Coronary artery (tissue), 2 donors: Measurements from ENCODE around the gene RERE.
A peak's percentile ranks its signal among the peaks of the same experiment; 100 is the strongest.
"Not testable (repeated sequence)": the region's sequence is repeated elsewhere in the genome, so short reads cannot be mapped to it uniquely, and the experiment has no call there.

Experiments used
- DNase-seq: peaks from one replicate; pipeline ENCODE4 v3.0.0-alpha.2; 2017; ENCODE audit warnings: low spot score
- H3K27ac ChIP-seq, 2 donors: fragments of 200-600 bp; sonication (generic); one replicate each; pipeline ENCODE4 v1.5.1; 2016 to 2019
- H3K4me3 ChIP-seq: fragments of 200-600 bp; sonication (generic); 2 replicates; pipeline ENCODE4 v1.5.1; 2016; ENCODE audit warnings: mild to moderate bottlenecking, moderate library complexity
- TF ChIP-seq, protein P1 (sequence below): fragments of 200-600 bp; sonication (generic); IDR thresholded peaks from one replicate; pipeline ENCODE4 v1.5.1; 2019; ENCODE audit warnings: antibody characterized with exemption

RERE gene

DNA sequence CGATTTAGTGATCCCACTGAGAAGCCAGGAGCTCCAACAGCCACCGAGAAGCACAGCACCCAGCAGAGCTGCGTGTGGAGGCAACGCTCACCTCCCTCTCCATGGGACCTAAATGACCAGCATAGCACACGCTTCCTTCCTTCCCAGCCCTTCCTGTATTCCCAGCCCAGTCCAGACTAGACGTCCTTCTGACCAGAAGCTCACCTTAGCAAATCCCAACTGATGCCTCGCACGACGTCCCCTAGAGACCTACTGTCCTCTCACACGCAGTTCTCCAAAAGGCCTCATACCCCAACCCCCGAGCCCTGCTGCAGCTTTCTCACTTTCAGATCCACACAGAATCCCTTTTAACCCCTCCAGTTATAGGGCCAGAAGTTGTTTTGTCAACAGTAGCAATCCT lies 367.1 kb downstream of the RERE start:
- no peak overlapping the region for H3K27ac ChIP-seq
- TF ChIP-seq, protein P1, sequence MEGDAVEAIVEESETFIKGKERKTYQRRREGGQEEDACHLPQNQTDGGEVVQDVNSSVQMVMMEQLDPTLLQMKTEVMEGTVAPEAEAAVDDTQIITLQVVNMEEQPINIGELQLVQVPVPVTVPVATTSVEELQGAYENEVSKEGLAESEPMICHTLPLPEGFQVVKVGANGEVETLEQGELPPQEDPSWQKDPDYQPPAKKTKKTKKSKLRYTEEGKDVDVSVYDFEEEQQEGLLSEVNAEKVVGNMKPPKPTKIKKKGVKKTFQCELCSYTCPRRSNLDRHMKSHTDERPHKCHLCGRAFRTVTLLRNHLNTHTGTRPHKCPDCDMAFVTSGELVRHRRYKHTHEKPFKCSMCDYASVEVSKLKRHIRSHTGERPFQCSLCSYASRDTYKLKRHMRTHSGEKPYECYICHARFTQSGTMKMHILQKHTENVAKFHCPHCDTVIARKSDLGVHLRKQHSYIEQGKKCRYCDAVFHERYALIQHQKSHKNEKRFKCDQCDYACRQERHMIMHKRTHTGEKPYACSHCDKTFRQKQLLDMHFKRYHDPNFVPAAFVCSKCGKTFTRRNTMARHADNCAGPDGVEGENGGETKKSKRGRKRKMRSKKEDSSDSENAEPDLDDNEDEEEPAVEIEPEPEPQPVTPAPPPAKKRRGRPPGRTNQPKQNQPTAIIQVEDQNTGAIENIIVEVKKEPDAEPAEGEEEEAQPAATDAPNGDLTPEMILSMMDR: no peak
- no peak for DNase-seq
- no peak overlapping the region for H3K4me3 ChIP-seq

DNA sequence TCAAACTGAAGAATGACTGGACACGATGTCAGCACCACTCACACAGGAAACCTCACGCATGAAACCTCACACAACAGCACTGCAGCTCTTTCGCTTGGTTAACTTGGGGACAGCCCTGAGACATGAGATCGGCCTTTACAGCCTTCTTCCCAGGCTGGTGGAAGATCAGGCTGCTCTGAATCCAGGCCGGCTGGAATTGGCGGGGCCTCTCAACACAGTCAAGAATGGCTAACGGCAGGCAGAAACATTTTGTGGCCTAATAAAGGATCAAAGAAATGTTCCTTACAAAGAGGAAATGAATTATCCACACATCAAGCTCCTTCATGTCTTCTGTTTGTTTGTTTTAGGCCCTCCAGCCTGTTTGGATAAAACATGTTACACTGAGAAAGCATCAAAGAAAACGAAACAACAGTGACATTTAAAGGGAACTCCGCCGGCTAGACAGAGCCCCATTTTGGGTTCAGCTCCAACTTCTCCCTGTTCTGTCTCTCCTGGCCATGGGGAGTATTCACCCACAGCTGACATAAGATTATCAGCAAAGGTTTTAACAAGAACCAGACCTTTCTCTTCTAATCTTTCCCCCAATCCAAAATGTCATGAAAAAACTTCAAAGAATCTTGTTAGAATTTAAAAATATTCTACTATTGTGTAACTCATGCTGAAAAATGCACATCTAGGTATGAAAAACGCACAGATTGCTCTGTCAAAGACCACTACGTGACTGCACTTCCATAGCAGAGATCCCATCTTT lies 368.4 kb downstream of the RERE start:
- DNase-seq: no peak
- peak overlapping the region in 1 of 2 donors; percentile 61 for H3K27ac ChIP-seq
- TF ChIP-seq, protein P1: no peak
- peak overlapping the region; percentile 57 for H3K4me3 ChIP-seq

DNA sequence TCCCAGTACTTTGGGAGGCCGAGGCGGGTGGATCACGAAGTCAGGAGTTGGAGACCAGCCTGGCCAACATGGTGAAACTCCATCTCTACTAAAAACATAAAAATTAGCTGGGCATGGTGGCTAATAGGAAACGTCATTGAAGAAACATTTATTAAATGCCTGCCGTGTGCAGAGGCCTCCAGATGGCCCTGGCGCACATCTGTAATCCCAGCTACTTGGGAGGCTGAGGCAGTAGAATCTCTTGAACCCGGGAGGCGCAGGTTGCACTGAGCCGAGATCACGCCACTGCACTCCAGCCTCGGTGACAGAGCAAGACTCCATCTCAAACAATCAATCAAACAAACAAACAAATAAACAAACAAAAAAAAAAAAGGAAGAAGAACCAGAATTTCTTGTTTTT lies 368.9 kb downstream of the RERE start:
- not testable (repeated sequence) for H3K27ac ChIP-seq, H3K4me3 ChIP-seq, DNase-seq

DNA sequence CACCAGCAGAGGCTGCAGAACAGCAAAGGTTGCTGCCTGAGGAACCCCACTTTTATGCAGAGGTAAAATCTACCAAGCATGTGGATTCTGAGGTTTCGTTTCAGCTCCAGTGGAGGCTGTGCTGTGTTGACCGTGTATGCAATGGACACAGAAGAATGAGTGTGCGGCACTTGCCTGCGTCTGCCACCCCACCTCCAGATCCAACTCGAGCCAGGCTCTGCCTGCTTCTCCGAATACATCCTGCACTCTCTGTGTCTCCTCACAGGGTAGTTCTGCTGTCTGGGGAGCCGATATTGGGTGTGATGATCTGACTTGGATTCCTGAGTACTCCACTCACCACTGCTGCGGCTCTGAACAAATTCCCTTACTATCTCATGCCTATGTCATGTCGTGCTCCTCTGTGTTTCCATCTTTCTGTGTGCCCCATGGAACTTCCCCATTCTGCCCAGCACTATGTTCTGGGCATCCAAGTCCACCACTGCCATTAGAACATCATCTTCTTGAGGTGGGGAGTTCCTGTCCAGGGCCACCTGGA lies 369.8 kb downstream of the RERE start:
- H3K4me3 ChIP-seq: no peak overlapping the region
- no peak overlapping the region for H3K27ac ChIP-seq
- TF ChIP-seq, protein P1: no peak
- DNase-seq: no peak

DNA sequence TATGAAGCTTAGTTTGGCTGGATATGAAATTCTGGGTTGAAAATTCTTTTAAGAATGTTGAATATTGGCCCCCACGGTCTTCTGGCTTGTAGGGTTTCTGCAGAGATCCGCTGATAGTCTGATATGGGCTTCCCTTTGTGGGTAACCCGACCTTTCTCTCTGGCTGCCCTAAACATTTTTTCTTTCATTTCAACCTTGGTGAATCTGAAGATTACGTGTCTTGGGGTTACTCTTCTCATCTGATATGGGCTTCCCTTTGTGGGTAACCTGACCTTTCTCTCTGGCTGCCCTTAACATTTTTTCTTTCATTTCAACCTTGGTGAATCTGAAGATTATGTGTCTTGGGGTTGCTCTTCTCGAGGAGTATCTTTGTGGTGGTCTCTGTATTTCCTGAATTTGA lies 371.3 kb downstream of the RERE start:
- H3K27ac ChIP-seq, DNase-seq, H3K4me3 ChIP-seq: not testable (repeated sequence)

DNA sequence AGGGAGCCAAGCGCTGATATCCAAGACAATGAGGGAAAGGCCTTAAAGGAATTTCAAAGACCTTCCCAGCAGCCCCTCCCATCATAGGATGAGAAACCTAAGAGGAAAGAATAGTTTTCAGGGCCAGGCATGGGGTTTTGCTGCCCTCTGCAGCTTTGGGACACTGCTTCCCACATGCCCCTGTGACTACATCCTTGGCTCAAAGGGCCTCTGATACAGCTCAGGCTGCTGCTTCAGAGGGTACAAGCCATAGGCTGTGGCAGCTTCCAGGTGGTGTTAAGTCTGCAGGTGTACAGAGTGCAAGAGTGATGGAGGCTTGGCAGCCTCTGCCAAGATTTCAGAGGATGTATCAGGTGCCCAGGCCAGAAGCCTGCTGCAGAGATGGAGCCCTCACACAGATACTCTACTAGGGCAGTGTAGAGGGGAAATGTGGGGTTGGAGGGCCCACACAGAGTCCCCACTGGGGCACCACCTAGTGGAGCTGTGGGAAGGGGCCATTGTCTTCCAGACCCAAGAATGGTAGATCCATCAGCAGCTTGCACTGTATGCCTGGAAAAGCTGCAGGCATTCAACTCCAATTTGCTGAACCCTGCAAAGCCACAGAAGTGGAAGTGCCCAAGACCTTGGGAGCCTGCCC lies 373.8 kb downstream of the RERE start:
- DNase-seq: no peak

DNA sequence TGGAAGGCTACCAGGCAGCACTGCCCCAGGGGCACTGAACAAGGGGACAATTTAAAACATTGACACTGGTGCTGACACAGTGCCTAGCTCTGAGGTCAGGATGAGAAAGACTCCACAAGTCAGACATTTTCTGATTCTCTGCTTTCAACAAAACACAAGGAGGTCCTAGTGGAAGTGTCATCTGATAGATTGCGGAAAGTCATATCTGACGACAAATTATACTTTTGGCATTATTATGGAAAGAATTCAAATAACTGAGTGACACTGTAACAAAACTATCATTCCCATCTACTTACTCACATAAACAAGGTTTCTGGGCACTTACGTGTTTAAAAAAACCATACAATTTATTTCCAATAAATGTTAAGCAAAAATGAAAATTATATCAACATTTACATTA lies 376.0 kb downstream of the RERE start:
- no peak overlapping the region for H3K27ac ChIP-seq
- TF ChIP-seq, protein P1: no peak
- DNase-seq: no peak
- H3K4me3 ChIP-seq: no peak overlapping the region

More for the DNA sequence above, 373.8 kb downstream of the RERE start:
- Histone ChIP-seq H3K4me3 (no peak overlapping the region), H3K27ac (no peak overlapping the region)
- TF ChIP-seq, protein P1: no peak
